Motor neuron (in vitro differentiated cells): ENCODE results near the gene NRCAM. TPM values are rescaled to one million over a fixed set of nuclear protein-coding genes. Genes with fewer than 3 reads are reported as not detected.

ENCODE experiments used
- ATAC-seq, 8 experiments: fragments of 200-7000 bp; cut with Tn5 transposase; replicated peaks in 6 of 8; 2 replicates each; pipeline ENCODE4 v1.8.0; 2021; ENCODE audit warnings: mild to moderate bottlenecking in 8 of 8, moderate library complexity in 8 of 8
- H3K27ac ChIP-seq, 2 donors: fragments of 250-450 bp; sonication (Bioruptor Pico); 2 replicates each; pipeline ENCODE4 v1.9.0; 2021; ENCODE audit warnings: antibody characterized with exemption in 2 of 2, mild to moderate bottlenecking in 2 of 2, moderate library complexity in 1 of 2
- H3K4me1 ChIP-seq, 2 donors: fragments of 250-450 bp; sonication (Bioruptor Pico); replicated peaks in 1 of 2; 2 replicates each; pipeline ENCODE4 v1.6.1; 2021; ENCODE audit warnings: antibody characterized with exemption in 2 of 2, mild to moderate bottlenecking in 2 of 2, moderate library complexity in 1 of 2
- H3K4me3 ChIP-seq, 5 donors: fragments of 250-450 bp; sonication (Bioruptor Pico); 2 replicates each; pipeline ENCODE4 v1.9.0; 2021; ENCODE audit warnings: antibody characterized with exemption in 5 of 5, mild to moderate bottlenecking in 5 of 5, moderate library complexity in 4 of 5
- whole genome bisulfite sequencing, 10 experiments: fragments of 450-650 bp; shearing (Covaris generic); methylation state at CpG; one replicate each; pipeline ENCODE4 v1.0.0; 2022; 5-methylcytosine and 5-hydroxymethylcytosine counted together
- in situ Hi-C, 9 experiments: fragments of 400-800 bp; cut with MboI; loops; one replicate each; pipeline ENCODE4 v1.15.0; 2021; ENCODE audit warnings: low sequenced_read_pairs in 9 of 9, low pct_unique_long_range_greater_than_20kb in 2 of 9; ENCODE audit not compliant: unreplicated experiment in 9 of 9
- total RNA-seq, 8 experiments: library from RNA; unstranded; fragments of 300-600 nt; gene quantifications; 2 replicates each; pipeline versions ENCODE4 v1.2.3 to v1.2.4, GENCODE V29; 2022

The NRCAM gene
- total RNA-seq, 8 experiments from 2014 or later: 2.8 to 81.9 (median 53.8) TPM

- H3K27ac ChIP-seq: peak overlapping the region; percentile 9 to 38
- in situ Hi-C loops: no loop called here
Observed at GRCh38 chr7:108246227-108246837, 209.9 kb downstream of the NRCAM start.

GRCh38 chr7:108245523-108246226 is 210.6 kb downstream of the NRCAM start:
- Histone ChIP-seq H3K4me1 (peaks cover 18 to 24% of the 10 kb centered on the region in 2 donors), H3K27ac (peak overlapping the region; percentile 9 to 38), H3K4me3 (no peak overlapping the region)
- in situ Hi-C loops: no loop called here
- peak in 5 of 8 experiments; percentile 32 to 41 (median 34) for ATAC-seq
- 0 to 50% (median 7%) methylated on average over 2 of the region's 2 CpGs; no CpG with 5 or more reads in 5 of the 10 experiments for WGBS, 10 experiments

More at GRCh38 chr7:108246227-108246837, 209.9 kb downstream of the NRCAM start:
- Histone ChIP-seq H3K4me3 (no peak overlapping the region), H3K4me1 (peaks cover 18 to 24% of the 10 kb centered on the region in 2 donors)
- ATAC-seq: peak in 7 of 8 experiments; percentile 87 to 97 (median 93)
- WGBS, 10 experiments: 0 to 25% (median 0%) methylated on average over 1 of the region's 1 CpG; no CpG with 5 or more reads in 4 of the 10 experiments

- in situ Hi-C loops: no loop called here
- no peak overlapping the region for H3K27ac ChIP-seq
- WGBS, 10 experiments: 67 to 100% (median 94%) methylated on average over 1 to 3 of the region's 3 CpGs; no CpG with 5 or more reads in 1 of the 10 experiments
- H3K4me1 ChIP-seq: peaks cover 16 to 20% of the 10 kb centered on the region in 2 donors
- ATAC-seq: peak in 1 of 8 experiments; percentile 10
- H3K4me3 ChIP-seq: no peak overlapping the region
Observed at GRCh38 chr7:108244110-108244509, 212.1 kb downstream of the NRCAM start.

GRCh38 chr7:108239501-108240225 is 216.6 kb downstream of the NRCAM start:
- Histone ChIP-seq H3K4me1 (peaks cover 14 to 23% of the 10 kb centered on the region in 2 donors), H3K27ac (no peak overlapping the region), H3K4me3 (no peak overlapping the region)
- ATAC-seq: no peak
- 0 to 95% (median 60%) methylated on average over 2 to 11 of the region's 11 CpGs; no CpG with 5 or more reads in 1 of the 10 experiments for WGBS, 10 experiments
- in situ Hi-C loops: no loop called here

GRCh38 chr7:108236681-108237415 is 219.4 kb downstream of the NRCAM start:
- Histone ChIP-seq H3K27ac (no peak overlapping the region), H3K4me3 (no peak overlapping the region), H3K4me1 (peaks cover 14 to 21% of the 10 kb centered on the region in 2 donors)
- in situ Hi-C loops: no loop called here
- no peak for ATAC-seq
- 21 to 100% (median 71%) methylated on average over 1 to 2 of the region's 2 CpGs; no CpG with 5 or more reads in 2 of the 10 experiments for WGBS, 10 experiments

- ATAC-seq: no peak
- WGBS, 10 experiments: 33 to 100% (median 81%) methylated on average over 1 to 4 of the region's 4 CpGs; no CpG with 5 or more reads in 2 of the 10 experiments
- Histone ChIP-seq H3K4me3 (no peak overlapping the region), H3K4me1 (peaks cover 14 to 21% of the 10 kb centered on the region in 2 donors), H3K27ac (no peak overlapping the region)
- in situ Hi-C loops: no loop called here
Observed at GRCh38 chr7:108235451-108236061, 220.7 kb downstream of the NRCAM start.

DNA sequence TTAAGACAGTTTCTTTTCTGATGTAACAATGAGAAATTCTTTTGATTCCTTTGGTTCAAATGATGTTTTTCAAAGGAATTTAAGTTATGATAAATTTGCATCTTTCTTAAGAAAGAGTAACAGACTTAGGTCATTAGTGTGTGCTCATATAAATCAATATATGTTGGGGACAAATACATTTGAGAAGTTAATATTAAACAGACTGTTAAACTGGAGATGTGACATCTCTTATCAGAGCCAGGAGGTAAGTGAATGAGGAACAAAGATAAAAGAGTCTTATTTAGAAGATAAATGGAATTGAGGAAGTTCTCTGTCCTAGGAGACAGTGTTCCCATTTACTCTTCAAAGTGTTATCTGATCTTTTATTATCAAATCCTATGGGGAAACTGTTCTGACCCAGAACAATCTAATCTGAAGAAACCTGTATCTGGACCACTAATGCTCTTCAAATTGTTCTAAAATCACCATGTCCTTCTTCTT is 221.2 kb downstream of the NRCAM start:
- Histone ChIP-seq H3K4me1 (peaks cover 14 to 21% of the 10 kb centered on the region in 2 donors), H3K27ac (no peak overlapping the region), H3K4me3 (no peak overlapping the region)
- no peak for ATAC-seq
- in situ Hi-C loops: no loop called here

DNA sequence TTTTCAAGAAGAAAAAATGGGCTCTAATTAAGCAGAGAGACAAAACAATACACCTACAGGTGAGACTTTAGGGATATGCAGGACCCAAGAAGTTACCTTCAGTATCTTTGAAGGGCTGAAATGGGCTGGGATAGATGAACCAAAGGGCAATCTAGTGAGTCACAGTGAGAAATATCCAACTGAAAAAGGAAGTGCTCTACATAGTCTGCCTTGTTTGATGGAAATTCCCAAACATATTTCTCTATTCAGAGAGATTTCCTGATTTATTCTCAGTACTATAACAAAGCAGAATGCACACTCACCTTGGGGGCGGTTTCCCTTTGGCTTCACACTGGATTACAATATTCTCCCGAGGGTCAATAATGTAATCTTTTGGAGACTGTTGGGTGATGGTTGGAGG is 222.0 kb downstream of the NRCAM start:
- H3K4me1 ChIP-seq: peaks cover 14 to 18% of the 10 kb centered on the region in 2 donors
- H3K27ac ChIP-seq: no peak overlapping the region
- H3K4me3 ChIP-seq: no peak overlapping the region
- in situ Hi-C loops: no loop called here
- 46 to 100% (median 90%) methylated on average over 1 to 2 of the region's 2 CpGs; no CpG with 5 or more reads in 1 of the 10 experiments for WGBS, 10 experiments
- ATAC-seq: no peak

- ATAC-seq: peak in 1 of 8 experiments; percentile 19
- WGBS, 10 experiments: 88 to 100% (median 97%) methylated on average over 2 to 6 of the region's 6 CpGs; no CpG with 5 or more reads in 3 of the 10 experiments
- in situ Hi-C loops: no loop called here
- Histone ChIP-seq H3K27ac (no peak overlapping the region), H3K4me1 (peaks cover 7 to 12% of the 10 kb centered on the region in 2 donors), H3K4me3 (no peak overlapping the region)
Observed at GRCh38 chr7:108232076-108232475, 224.2 kb downstream of the NRCAM start.

GRCh38 chr7:108231221-108231620 is 225.0 kb downstream of the NRCAM start:
- Histone ChIP-seq H3K4me1 (peaks cover 3 to 8% of the 10 kb centered on the region in 2 donors), H3K27ac (no peak overlapping the region), H3K4me3 (no peak overlapping the region)
- ATAC-seq: no peak
- 80 to 100% (median 95%) methylated on average over 2 of the region's 2 CpGs; no CpG with 5 or more reads in 1 of the 10 experiments for WGBS, 10 experiments
- in situ Hi-C loops: no loop called here

DNA sequence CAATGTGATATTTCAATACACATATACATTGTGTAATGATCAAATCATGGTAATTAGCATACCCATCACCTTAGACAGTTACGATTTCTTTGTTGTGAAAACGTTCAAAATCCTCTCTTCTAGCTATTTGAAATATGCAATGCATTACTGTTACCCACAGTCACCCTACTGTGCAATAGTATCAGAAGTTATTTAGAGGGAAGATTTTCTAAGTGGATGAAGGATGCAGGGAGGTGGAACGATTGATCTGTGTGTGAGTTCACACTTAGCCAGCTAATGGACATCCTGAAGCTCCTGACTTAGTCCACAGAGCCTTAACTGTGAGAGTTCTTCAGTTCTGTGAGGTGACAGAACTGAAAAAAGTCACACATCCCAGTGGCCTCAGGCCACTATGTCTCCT is 228.9 kb downstream of the NRCAM start:
- peak in 4 of 8 experiments; percentile 7 to 51 (median 16) for ATAC-seq
- no peak overlapping the region for H3K27ac ChIP-seq
- peaks cover 0 to 8% of the 10 kb centered on the region in 2 donors for H3K4me1 ChIP-seq
- WGBS, 10 experiments: 10 to 100% (median 80%) methylated on average over 1 to 3 of the region's 3 CpGs; no CpG with 5 or more reads in 1 of the 10 experiments
- no peak overlapping the region for H3K4me3 ChIP-seq
- in situ Hi-C loops: no loop called here

DNA sequence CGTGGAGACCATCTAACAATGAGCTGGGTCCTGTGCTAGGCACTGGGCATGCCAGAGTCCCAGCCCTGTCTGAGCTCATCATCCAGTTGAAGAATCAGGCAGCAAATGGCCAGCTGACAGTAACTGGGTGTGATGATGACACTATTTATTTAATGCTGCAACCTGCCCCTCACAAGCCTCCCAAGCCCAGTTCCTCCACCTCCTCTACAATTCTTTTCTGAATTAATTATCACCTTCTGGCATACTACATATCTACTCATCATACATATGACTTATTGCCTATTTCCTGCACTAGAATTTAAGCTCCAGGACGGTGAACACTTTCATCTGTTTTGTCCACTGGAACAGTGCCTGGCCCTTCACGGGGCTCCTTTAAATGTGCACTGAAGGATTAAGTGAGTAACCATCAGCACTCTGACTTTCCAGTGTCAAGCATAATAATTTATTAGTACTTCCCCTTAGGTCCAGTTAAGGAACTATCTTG is 229.4 kb downstream of the NRCAM start:
- WGBS, 10 experiments: 0 to 85% (median 60%) methylated on average over 1 to 3 of the region's 3 CpGs; no CpG with 5 or more reads in 5 of the 10 experiments
- Histone ChIP-seq H3K4me1 (peaks cover 0 to 8% of the 10 kb centered on the region in 2 donors), H3K27ac (no peak overlapping the region), H3K4me3 (no peak overlapping the region)
- peak; percentile 46 to 97 (median 86) for ATAC-seq
- in situ Hi-C loops: no loop called here
